ENCODE data around the gene RSRP1. TPM values are rescaled to one million over a fixed set of nuclear protein-coding genes. Genes with fewer than 3 reads are reported as not detected.

RSRP1 gene
- total and polyA plus RNA-seq, 2 experiments from 2014 or later, result 91.4 to 93.7 TPM

DNA sequence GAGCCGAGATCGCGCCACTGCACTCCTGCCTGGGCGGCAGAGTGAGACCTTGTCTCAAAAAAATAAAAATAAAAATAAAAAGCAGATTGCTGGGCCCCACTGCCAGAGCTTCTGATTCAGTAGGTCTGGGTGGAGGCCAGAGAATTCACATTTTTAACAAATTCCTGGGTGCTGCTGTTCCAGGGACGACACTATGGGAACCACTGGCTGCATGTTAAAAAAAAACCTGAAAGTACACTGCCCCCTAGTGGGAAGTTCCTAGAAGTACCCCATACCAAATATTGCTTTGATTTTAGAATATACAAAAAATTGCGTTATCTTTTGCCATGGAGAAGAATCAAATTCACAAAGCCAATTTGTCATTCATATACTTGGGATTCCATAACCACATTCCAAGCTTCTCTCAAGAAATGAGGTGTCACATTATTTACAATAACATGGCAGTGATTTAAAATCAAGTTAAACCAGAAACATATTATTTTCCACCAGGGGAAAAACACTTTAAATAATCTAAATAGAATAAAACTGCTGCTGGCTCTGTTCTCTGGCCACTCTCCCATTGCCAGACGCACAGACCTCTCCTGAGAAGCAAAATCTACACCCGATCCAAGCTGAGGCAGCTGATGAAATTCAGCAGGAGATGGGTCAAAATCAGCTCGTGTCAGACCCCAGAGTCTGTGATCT lies 42.3 kb downstream of the RSRP1 start:
- H4K20me1 ChIP-seq (replicated peaks; ENCODE audit: insufficient read depth), result no peaks in the 10 kb centered on the region
- Mint-ChIP-seq H3K4me1 (peaks cover 8% of the 10 kb centered on the region), H3K36me3 (ENCODE audit: low read depth) (no peaks in the 10 kb centered on the region), H3K27me3 (ENCODE audit: insufficient read depth, low read depth, poor library complexity) (peaks cover 4% of the 10 kb centered on the region), H3K27ac (no peak overlapping the region), H3K4me3 (no peak overlapping the region), H3K9me3 (no peaks in the 10 kb centered on the region)
- H3K27me3 ChIP-seq (ENCODE audit: insufficient read depth), result no peaks in the 10 kb centered on the region
- no peaks in the 10 kb centered on the region for H3K36me3 ChIP-seq (ENCODE audit: insufficient read depth)
- no peak overlapping the region for H2AFZ ChIP-seq
- H3K4me1 ChIP-seq (ENCODE audit: insufficient read depth), result peaks cover 3% of the 10 kb centered on the region; the same call in 1 of the 2 replicates
- H3K9me2 ChIP-seq (ENCODE audit: insufficient read depth), result peaks cover 3% of the 10 kb centered on the region; the same call in 1 of the 2 replicates
- no peaks in the 10 kb centered on the region for H3K79me2 ChIP-seq (replicated peaks; ENCODE audit: insufficient read depth)
- peak; percentile 64 for ATAC-seq
- no peak overlapping the region for H3K4me3 ChIP-seq
- H3K4me2 ChIP-seq, result no peak overlapping the region
- peak; percentile 83 for DNase-seq (ENCODE audit: low spot score)
- TF ChIP-seq, protein P1, sequence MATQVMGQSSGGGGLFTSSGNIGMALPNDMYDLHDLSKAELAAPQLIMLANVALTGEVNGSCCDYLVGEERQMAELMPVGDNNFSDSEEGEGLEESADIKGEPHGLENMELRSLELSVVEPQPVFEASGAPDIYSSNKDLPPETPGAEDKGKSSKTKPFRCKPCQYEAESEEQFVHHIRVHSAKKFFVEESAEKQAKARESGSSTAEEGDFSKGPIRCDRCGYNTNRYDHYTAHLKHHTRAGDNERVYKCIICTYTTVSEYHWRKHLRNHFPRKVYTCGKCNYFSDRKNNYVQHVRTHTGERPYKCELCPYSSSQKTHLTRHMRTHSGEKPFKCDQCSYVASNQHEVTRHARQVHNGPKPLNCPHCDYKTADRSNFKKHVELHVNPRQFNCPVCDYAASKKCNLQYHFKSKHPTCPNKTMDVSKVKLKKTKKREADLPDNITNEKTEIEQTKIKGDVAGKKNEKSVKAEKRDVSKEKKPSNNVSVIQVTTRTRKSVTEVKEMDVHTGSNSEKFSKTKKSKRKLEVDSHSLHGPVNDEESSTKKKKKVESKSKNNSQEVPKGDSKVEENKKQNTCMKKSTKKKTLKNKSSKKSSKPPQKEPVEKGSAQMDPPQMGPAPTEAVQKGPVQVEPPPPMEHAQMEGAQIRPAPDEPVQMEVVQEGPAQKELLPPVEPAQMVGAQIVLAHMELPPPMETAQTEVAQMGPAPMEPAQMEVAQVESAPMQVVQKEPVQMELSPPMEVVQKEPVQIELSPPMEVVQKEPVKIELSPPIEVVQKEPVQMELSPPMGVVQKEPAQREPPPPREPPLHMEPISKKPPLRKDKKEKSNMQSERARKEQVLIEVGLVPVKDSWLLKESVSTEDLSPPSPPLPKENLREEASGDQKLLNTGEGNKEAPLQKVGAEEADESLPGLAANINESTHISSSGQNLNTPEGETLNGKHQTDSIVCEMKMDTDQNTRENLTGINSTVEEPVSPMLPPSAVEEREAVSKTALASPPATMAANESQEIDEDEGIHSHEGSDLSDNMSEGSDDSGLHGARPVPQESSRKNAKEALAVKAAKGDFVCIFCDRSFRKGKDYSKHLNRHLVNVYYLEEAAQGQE (IDR thresholded peaks at IDR 0.05; ENCODE audit: unreplicated experiment), result no peak
- TF ChIP-seq JUNB (IDR thresholded peaks at IDR 0.05; ENCODE audit: unreplicated experiment) (no peak), ZNF331 (CRISPR knock-in tag; IDR thresholded peaks at IDR 0.05; ENCODE audit: low read depth) (no peak)
- TF ChIP-seq, protein P2, sequence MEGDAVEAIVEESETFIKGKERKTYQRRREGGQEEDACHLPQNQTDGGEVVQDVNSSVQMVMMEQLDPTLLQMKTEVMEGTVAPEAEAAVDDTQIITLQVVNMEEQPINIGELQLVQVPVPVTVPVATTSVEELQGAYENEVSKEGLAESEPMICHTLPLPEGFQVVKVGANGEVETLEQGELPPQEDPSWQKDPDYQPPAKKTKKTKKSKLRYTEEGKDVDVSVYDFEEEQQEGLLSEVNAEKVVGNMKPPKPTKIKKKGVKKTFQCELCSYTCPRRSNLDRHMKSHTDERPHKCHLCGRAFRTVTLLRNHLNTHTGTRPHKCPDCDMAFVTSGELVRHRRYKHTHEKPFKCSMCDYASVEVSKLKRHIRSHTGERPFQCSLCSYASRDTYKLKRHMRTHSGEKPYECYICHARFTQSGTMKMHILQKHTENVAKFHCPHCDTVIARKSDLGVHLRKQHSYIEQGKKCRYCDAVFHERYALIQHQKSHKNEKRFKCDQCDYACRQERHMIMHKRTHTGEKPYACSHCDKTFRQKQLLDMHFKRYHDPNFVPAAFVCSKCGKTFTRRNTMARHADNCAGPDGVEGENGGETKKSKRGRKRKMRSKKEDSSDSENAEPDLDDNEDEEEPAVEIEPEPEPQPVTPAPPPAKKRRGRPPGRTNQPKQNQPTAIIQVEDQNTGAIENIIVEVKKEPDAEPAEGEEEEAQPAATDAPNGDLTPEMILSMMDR (conservative IDR thresholded peaks at IDR 0.05; ENCODE audit: low read depth in 2 of 2), result peak; percentile 65 to 90
- H3K27ac ChIP-seq (ENCODE audit: low read depth), result no peak overlapping the region
- no peaks in the 10 kb centered on the region for H3F3A ChIP-seq (replicated peaks; ENCODE audit: low read depth)

DNA sequence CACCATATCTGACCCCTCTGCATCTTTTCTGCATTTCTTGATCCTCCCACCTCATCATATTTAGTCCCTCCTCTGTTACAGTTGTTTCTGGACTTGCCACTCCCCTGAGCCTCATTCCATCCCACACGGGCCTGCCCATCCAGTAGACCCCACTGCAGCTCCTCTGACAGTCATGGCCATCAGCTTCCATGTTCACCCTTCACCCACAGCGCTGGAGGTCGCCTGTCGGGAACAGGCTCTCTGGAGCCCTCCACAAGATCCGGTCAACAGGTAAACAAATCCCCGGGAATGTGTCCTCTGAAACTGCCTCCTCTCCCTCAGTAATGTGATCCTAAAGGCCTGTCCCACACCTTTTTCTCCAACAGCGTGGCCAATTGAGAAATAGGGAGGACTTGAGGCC lies 46.2 kb downstream of the RSRP1 start:
- Histone ChIP-seq H3K4me1 (ENCODE audit: insufficient read depth) (peaks cover 3% of the 10 kb centered on the region; the same call in 1 of the 2 replicates), H4K20me1 (replicated peaks; ENCODE audit: insufficient read depth) (no peaks in the 10 kb centered on the region), H3K27ac (ENCODE audit: low read depth) (no peak overlapping the region), H3K4me3 (no peak overlapping the region), H3K27me3 (ENCODE audit: insufficient read depth) (no peaks in the 10 kb centered on the region), H3K79me2 (replicated peaks; ENCODE audit: insufficient read depth) (no peaks in the 10 kb centered on the region), H2AFZ (0 out of 2 replicates have a peak overlapping the region, but pooled peaks have one; percentile 28), H3F3A (replicated peaks; ENCODE audit: low read depth) (no peaks in the 10 kb centered on the region), H3K4me2 (no peak overlapping the region), H3K36me3 (ENCODE audit: insufficient read depth) (no peaks in the 10 kb centered on the region), H3K9me2 (ENCODE audit: insufficient read depth) (peaks cover 3% of the 10 kb centered on the region; the same call in 1 of the 2 replicates)
- Mint-ChIP-seq H3K4me3 (no peak overlapping the region), H3K9me3 (no peaks in the 10 kb centered on the region), H3K27me3 (ENCODE audit: insufficient read depth, low read depth, poor library complexity) (peaks cover 6% of the 10 kb centered on the region), H3K4me1 (peaks cover 19% of the 10 kb centered on the region), H3K36me3 (ENCODE audit: low read depth) (no peaks in the 10 kb centered on the region; the same call in 2 of the 3 replicates), H3K27ac (no peak overlapping the region)
- DNase-seq (ENCODE audit: low spot score) (no peak), ATAC-seq (no peak)
- no peak for TF ChIP-seq STAT1 (IDR thresholded peaks at IDR 0.05; ENCODE audit: unreplicated experiment)
- no peak for TF ChIP-seq EZH2phosphoT487 (IDR thresholded peaks at IDR 0.05; ENCODE audit: unreplicated experiment)
- TF ChIP-seq JUNB (IDR thresholded peaks at IDR 0.05; ENCODE audit: unreplicated experiment), result no peak
- TF ChIP-seq, protein P2 (conservative IDR thresholded peaks at IDR 0.05; ENCODE audit: low read depth in 2 of 2), result no peak
